Esophagus (tissue), 2 donors: Measurements from ENCODE around the gene BTG1. TPM values are rescaled to one million over a fixed set of nuclear protein-coding genes. Genes with fewer than 3 reads are reported as not detected.
"Not testable (repeated sequence)": the region's sequence is repeated elsewhere in the genome, so short reads cannot be mapped to it uniquely, and the experiment has no call there.

Experiments
- H3K27ac ChIP-seq, 2 donors: one replicate each; pipeline ENCODE4 v1.5.1; 2013; ENCODE audit warnings: low read depth in 2 of 2, mild to moderate bottlenecking in 2 of 2, inconsistent platforms in 1 of 2, low read length in 1 of 2, moderate library complexity in 1 of 2
- H3K27me3 ChIP-seq, 2 donors: one replicate each; pipeline ENCODE4 v1.6.1; 2013; ENCODE audit warnings: low read length in 2 of 2, control low read depth in 1 of 2, mild to moderate bottlenecking in 1 of 2; ENCODE audit not compliant: insufficient read depth in 2 of 2, control insufficient read depth in 1 of 2
- H3K36me3 ChIP-seq, 2 donors: one replicate each; pipeline ENCODE4 v1.6.1; 2013; ENCODE audit warnings: low read length in 1 of 2; ENCODE audit not compliant: control insufficient read depth in 2 of 2, insufficient read depth in 2 of 2
- H3K4me1 ChIP-seq, 2 donors: one replicate each; pipeline ENCODE4 v1.6.1; 2013; ENCODE audit warnings: low read length in 1 of 2; ENCODE audit not compliant: control insufficient read depth in 2 of 2, insufficient read depth in 2 of 2
- H3K4me3 ChIP-seq, 2 donors: one replicate each; pipeline ENCODE4 v1.5.1; 2013; ENCODE audit warnings: low read length in 2 of 2, mild to moderate bottlenecking in 2 of 2, low read depth in 1 of 2, moderate library complexity in 1 of 2
- H3K9me3 ChIP-seq, 2 donors: one replicate each; pipeline ENCODE4 v1.6.1; 2013; ENCODE audit warnings: mild to moderate bottlenecking in 2 of 2, low read depth in 1 of 2, low read length in 1 of 2, moderate library complexity in 1 of 2; ENCODE audit not compliant: control insufficient read depth in 2 of 2, insufficient read depth in 1 of 2
- WGBS, 2 donors: extraction: QIAGEN DNeasy Blood & Tissue Kit; methylation state at CpG; one replicate each; pipeline ENCODE4 v1.1.7; 2013; 5-methylcytosine and 5-hydroxymethylcytosine counted together
- polyA plus RNA-seq, 2 donors: library from polyadenylated mRNA; stranded (reverse); fragments of 200-250 nt; gene quantifications; one replicate each; pipeline ENCODE4 v1.2.3, GENCODE V29; 2013
- donor health status: healthy with polysubstance abuse.
- donor health status: Bipolar disorder and iron deficiency.

Gene BTG1
- polyA plus RNA-seq, 2 donors, result 23.6 to 28.0 TPM

DNA sequence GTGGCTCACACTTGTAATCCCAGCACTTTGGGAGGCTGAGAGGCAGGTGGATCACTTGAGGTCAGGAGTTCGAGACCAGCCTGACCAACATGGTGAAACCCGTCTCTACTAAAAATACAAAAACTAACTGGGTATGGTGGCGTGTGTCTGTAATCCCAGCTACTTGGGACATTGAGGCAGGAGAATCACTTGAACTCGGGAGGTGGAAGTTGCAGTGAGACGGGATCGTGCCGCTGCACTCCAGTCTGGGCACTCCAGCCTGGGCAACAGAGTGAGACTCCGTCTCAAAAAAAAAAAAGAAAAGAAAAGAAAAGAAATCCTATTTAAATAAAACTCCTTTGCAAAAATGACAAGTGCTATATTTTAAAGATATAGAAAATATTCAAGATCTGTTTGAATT, 10.1 kb downstream of the BTG1 start:
- H3K4me3 ChIP-seq, H3K27me3 ChIP-seq, H3K9me3 ChIP-seq, H3K4me1 ChIP-seq, H3K36me3 ChIP-seq, H3K27ac ChIP-seq: not testable (repeated sequence)
- WGBS, 2 donors, result 86 to 89% methylated on average over 8 of the region's 8 CpGs

DNA sequence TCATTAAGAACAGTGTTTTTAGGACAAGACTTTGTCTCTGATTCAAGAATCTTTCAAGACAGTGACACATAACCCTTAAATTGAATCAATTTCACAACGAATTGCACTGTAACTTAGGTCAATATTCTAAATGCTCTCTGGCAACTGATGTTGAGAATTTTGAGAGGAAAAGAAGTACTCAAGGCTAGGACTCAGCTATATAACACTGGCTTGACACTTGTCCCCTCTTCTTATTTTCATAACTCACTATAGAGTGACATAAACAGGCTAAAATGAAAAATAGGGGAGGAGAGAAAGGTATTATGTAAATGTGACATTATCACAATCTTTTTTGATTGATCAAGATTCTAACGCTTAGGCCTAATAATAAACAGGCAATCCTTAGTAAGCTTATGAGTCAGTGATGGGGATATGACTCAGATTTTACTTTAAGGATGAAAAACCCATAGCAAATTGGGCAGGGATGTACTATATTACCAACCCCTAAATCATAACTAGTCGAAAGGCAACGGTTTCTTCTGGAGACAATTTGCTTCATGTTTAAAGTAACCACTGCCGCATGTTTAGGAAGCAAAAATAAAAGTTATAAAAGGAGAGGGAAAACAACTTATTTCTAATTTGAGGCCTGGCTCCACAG, 10.9 kb downstream of the BTG1 start:
- no peaks in the 10 kb centered on the region for H3K9me3 ChIP-seq
- H3K4me1 ChIP-seq, result peaks cover 0 to 9% of the 10 kb centered on the region in 2 donors
- H3K36me3 ChIP-seq, result no peaks in the 10 kb centered on the region
- 23 to 34% methylated on average over 5 of the region's 5 CpGs for WGBS, 2 donors
- H3K4me3 ChIP-seq, result no peak overlapping the region
- no peak overlapping the region for H3K27ac ChIP-seq
- no peaks in the 10 kb centered on the region for H3K27me3 ChIP-seq

- Histone ChIP-seq H3K4me3 (no peak overlapping the region), H3K36me3 (no peaks in the 10 kb centered on the region), H3K4me1 (peaks cover 0 to 9% of the 10 kb centered on the region in 2 donors), H3K9me3 (no peaks in the 10 kb centered on the region), H3K27ac (peak overlapping the region; percentile 8 to 31), H3K27me3 (no peaks in the 10 kb centered on the region)
- 25 to 38% methylated on average over 3 of the region's 3 CpGs for WGBS, 2 donors
Measured at GRCh38 chr12:92133795-92134637, 11.6 kb downstream of the BTG1 start.

DNA sequence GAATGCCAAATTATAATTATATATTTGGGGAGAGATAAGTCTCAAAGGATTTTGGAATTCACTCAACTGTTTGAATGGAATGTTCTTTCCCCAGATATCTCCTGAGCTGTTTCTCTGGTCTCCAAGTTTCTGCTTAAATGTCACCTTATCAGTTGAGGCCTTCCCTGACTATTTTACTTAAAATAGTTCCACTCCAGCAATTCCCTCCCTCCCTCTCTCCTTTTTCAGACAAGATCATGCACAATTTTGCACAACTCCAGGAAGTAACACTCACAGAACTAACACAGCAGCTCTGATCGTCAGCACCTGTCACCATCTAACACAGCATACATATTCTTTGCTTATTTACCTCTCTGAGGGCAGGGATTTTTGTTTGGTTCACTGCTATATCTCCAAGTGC, 12.5 kb downstream of the BTG1 start:
- Histone ChIP-seq H3K36me3 (no peaks in the 10 kb centered on the region), H3K27me3 (no peaks in the 10 kb centered on the region), H3K9me3 (no peaks in the 10 kb centered on the region), H3K4me3 (no peak overlapping the region), H3K27ac (no peak overlapping the region), H3K4me1 (peaks cover 0 to 9% of the 10 kb centered on the region in 2 donors)
- WGBS, 2 donors, result 0 to 11% methylated on average over 1 of the region's 1 CpG

GRCh38 chr12:92132288-92132687, 13.4 kb downstream of the BTG1 start:
- H3K4me1 ChIP-seq, result peaks cover 0 to 9% of the 10 kb centered on the region in 2 donors
- 86 to 90% methylated on average over 1 of the region's 1 CpG for WGBS, 2 donors
- H3K27ac ChIP-seq, result no peak overlapping the region
- H3K9me3 ChIP-seq, result no peaks in the 10 kb centered on the region
- no peak overlapping the region for H3K4me3 ChIP-seq
- no peaks in the 10 kb centered on the region for H3K27me3 ChIP-seq
- no peaks in the 10 kb centered on the region for H3K36me3 ChIP-seq

GRCh38 chr12:92130999-92131398, 14.6 kb downstream of the BTG1 start:
- Histone ChIP-seq H3K9me3 (no peaks in the 10 kb centered on the region), H3K4me3 (no peak overlapping the region), H3K27ac (no peak overlapping the region), H3K36me3 (no peaks in the 10 kb centered on the region), H3K4me1 (peaks cover 0 to 5% of the 10 kb centered on the region in 2 donors), H3K27me3 (no peaks in the 10 kb centered on the region)
- 75 to 76% methylated on average over 4 of the region's 4 CpGs for WGBS, 2 donors

DNA sequence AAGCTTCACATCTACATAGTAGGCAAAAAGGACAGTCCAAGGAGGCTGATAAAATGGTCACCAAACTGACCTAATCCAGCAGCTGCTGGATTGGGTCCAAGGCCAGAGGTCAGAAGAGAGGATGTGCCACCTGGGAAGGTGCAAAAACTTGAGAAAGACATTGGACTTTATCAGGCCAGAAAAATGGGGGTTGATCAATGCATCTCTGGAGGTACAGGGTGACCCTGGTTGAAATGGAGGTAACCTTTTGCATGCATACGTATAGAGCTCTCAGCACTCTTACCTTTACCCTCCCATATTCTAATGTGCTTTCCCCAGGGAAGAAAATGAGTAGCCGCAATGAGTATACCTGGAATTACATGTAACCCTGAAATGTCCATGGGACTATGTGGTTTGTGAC, 16.0 kb downstream of the BTG1 start:
- no peaks in the 10 kb centered on the region for H3K9me3 ChIP-seq
- H3K27me3 ChIP-seq, result no peaks in the 10 kb centered on the region
- WGBS, 2 donors, result 96 to 99% methylated on average over 2 of the region's 2 CpGs
- H3K4me3 ChIP-seq, result no peak overlapping the region
- peaks cover 0 to 5% of the 10 kb centered on the region in 2 donors for H3K4me1 ChIP-seq
- H3K27ac ChIP-seq, result no peak overlapping the region
- H3K36me3 ChIP-seq, result no peaks in the 10 kb centered on the region

- WGBS, 2 donors, result 45 to 77% methylated on average over 1 of the region's 1 CpG
- peaks cover 0 to 3% of the 10 kb centered on the region in 2 donors for H3K4me1 ChIP-seq
Measured at GRCh38 chr12:92128612-92129011, 17.0 kb downstream of the BTG1 start.

GRCh38 chr12:92124689-92125029, 21.0 kb downstream of the BTG1 start:
- H3K36me3 ChIP-seq, result no peaks in the 10 kb centered on the region
- H3K27ac ChIP-seq, result no peak overlapping the region
- 66 to 69% methylated on average over 6 of the region's 6 CpGs for WGBS, 2 donors
- peaks cover 0 to 3% of the 10 kb centered on the region in 2 donors for H3K4me1 ChIP-seq
- H3K27me3 ChIP-seq, result no peaks in the 10 kb centered on the region
- H3K9me3 ChIP-seq, result no peaks in the 10 kb centered on the region
- H3K4me3 ChIP-seq, result no peak overlapping the region

More at GRCh38 chr12:92128612-92129011, 17.0 kb downstream of the BTG1 start:
- Histone ChIP-seq H3K27ac (no peak overlapping the region), H3K27me3 (no peaks in the 10 kb centered on the region), H3K4me3 (no peak overlapping the region), H3K9me3 (no peaks in the 10 kb centered on the region), H3K36me3 (no peaks in the 10 kb centered on the region)
